HepG2 (cell line): ENCODE data around the gene MORF4L2. TPM values are rescaled to one million over a fixed set of nuclear protein-coding genes. Genes with fewer than 3 reads are reported as not detected.

Experiments
- ATAC-seq: fragments of 200-7000 bp; cut with Tn5 transposase; 3 replicates; pipeline ENCODE4 v1.9.1; 2020; ENCODE audit warnings: mild to moderate bottlenecking, moderate library complexity
- BruUV-seq: library from RNA; stranded (reverse); fragments of 400-500 nt; replicated peaks from 2 replicates; lab custom pipeline; 2021; lab: Mats Ljungman, UMichigan
- CTCF ChIA-PET: fragments of 300-600 bp; formaldehyde crosslinking; extraction: SDS; loops from one replicate; lab custom pipeline; 2021; ENCODE audit warnings: low total read pairs, inconsistent platforms, low intra/inter-chr PET ratio; lab: Yijun Ruan, JAX
- POLR2A ChIA-PET: fragments of 350-600 bp; sonication (Branson Sonifier 250); formaldehyde crosslinking; loops from one replicate; lab custom pipeline; 2020; ENCODE audit warnings: antibody characterized with exemption, inconsistent platforms; lab: Yijun Ruan, JAX
- DNase-seq: peaks from one replicate; pipeline ENCODE4 v3.0.0-alpha.2; 2015; ENCODE audit warnings: low spot score
- FAIRE-seq: peaks from 3 replicates; lab custom pipeline; 2011; peaks lifted over from hg19 to GRCh38; lab: Jason Lieb, UNC
- H2AFZ ChIP-seq: one replicate; pipeline ENCODE4 v1.6.1; 2011; ENCODE audit warnings: low read length, inconsistent platforms
- H3K27ac ChIP-seq: fragments of 300-600 bp; 3 replicates; pipeline ENCODE4 v1.8.0; 2011; ENCODE audit warnings: mixed run types, mild to moderate bottlenecking, mixed read lengths, low read length, inconsistent platforms; ENCODE audit not compliant: insufficient read depth; ENCODE audit errors: extremely low read length
- H3K27me3 ChIP-seq, 2 experiments: fragments of 200-600 bp in 1 of 2; 2 replicates in 1 of 2; 3 replicates in 1 of 2; pipeline versions ENCODE4 v1.6.0 to v1.8.0; 2011; ENCODE audit warnings: low read length in 2 of 2, mild to moderate bottlenecking in 2 of 2, moderate library complexity in 2 of 2, inconsistent platforms in 1 of 2; ENCODE audit not compliant: insufficient read depth in 2 of 2, control insufficient read depth in 1 of 2
- H3K36me3 ChIP-seq, 2 experiments: fragments of 200-600 bp in 1 of 2; replicated peaks in 1 of 2; 2 replicates in 1 of 2; 3 replicates in 1 of 2; pipeline versions ENCODE4 v1.5.1 to v1.8.0; 2011; ENCODE audit warnings: low read length in 2 of 2, inconsistent platforms in 1 of 2; ENCODE audit not compliant: insufficient read depth in 2 of 2, control insufficient read depth in 1 of 2
- H3K4me1 ChIP-seq: 2 replicates; pipeline ENCODE4 v1.5.1; 2012; ENCODE audit warnings: low read length, inconsistent platforms; ENCODE audit not compliant: insufficient read depth
- H3K4me2 ChIP-seq: 2 replicates; pipeline ENCODE4 v1.6.0; 2011; ENCODE audit warnings: low read depth, low read length, inconsistent platforms
- H3K4me3 ChIP-seq, 3 experiments: fragments of 200-600 bp in 1 of 3; sonication (generic), shearing (Covaris generic) in 1 of 3; replicated peaks in 1 of 3; 2 replicates each; pipeline ENCODE4 v1.5.1; 2011 to 2016; ENCODE audit warnings: low read length in 3 of 3, inconsistent platforms in 2 of 3, low read depth in 2 of 3, mild to moderate bottlenecking in 2 of 3, control low read depth in 1 of 3, mixed read lengths in 1 of 3; ENCODE audit not compliant: insufficient read depth in 1 of 3
- H3K79me2 ChIP-seq: one replicate; pipeline ENCODE4 v1.6.1; 2011; ENCODE audit warnings: low read length, inconsistent platforms; ENCODE audit not compliant: insufficient read depth
- H3K9ac ChIP-seq: 2 replicates; pipeline ENCODE4 v1.6.0; 2011; ENCODE audit warnings: mild to moderate bottlenecking, low read depth, low read length, inconsistent platforms; ENCODE audit not compliant: insufficient read depth
- H3K9me3 ChIP-seq: 2 replicates; pipeline ENCODE4 v1.5.1; 2012; ENCODE audit warnings: mild to moderate bottlenecking, low read length
- H4K20me1 ChIP-seq: 2 replicates; pipeline ENCODE4 v1.6.0; 2011; ENCODE audit warnings: inconsistent platforms, mild to moderate bottlenecking, low read length, moderate library complexity; ENCODE audit not compliant: insufficient read depth
- BRD4 ChIP-seq: sonication (generic); formaldehyde crosslinking; IDR thresholded peaks from 2 replicates; pipeline ENCODE4 v1.4.0; 2020; ENCODE audit warnings: missing genetic modification reagents
- KDM5B ChIP-seq: sonication (generic); formaldehyde crosslinking; IDR thresholded peaks from 2 replicates; pipeline ENCODE4 v1.4.0; 2020; ENCODE audit warnings: missing genetic modification reagents, mild to moderate bottlenecking, borderline replicate concordance
- POLR2A ChIP-seq, 2 experiments: IDR thresholded peaks; 2 replicates each; pipeline ENCODE4 v1.6.1; 2011; ENCODE audit warnings: low read depth in 2 of 2, low read length in 2 of 2, mild to moderate bottlenecking in 1 of 2, moderate library complexity in 1 of 2; ENCODE audit not compliant: insufficient read depth in 1 of 2
- POLR2AphosphoS2 ChIP-seq: IDR thresholded peaks from 2 replicates; pipeline ENCODE4 v1.6.1; 2011; ENCODE audit warnings: low read depth, low read length, improper control_type of control experiment
- POLR2AphosphoS5 ChIP-seq: IDR thresholded peaks from 2 replicates; pipeline ENCODE4 v1.6.1; 2012; ENCODE audit warnings: low read depth, low read length
- POLR2G ChIP-seq: fragments of 200-400 bp; formaldehyde crosslinking; IDR thresholded peaks from 2 replicates; pipeline ENCODE4 v1.6.1; 2018; ENCODE audit warnings: mild to moderate bottlenecking, low read depth, low read length, moderate library complexity
- RBM22 ChIP-seq: fragments of 200-400 bp; formaldehyde crosslinking; optimal IDR thresholded peaks from 2 replicates; pipeline ENCODE3; 2017; ENCODE audit warnings: mild to moderate bottlenecking, low read length, moderate library complexity
- ZC3H13 ChIP-seq: sonication (generic); formaldehyde crosslinking; IDR thresholded peaks from 2 replicates; pipeline ENCODE4 v1.8.1; 2023; ENCODE audit warnings: mild to moderate bottlenecking, missing genetic modification reagents, moderate library complexity
- ZNF282 ChIP-seq: fragments of 450-650 bp; IDR thresholded peaks from 2 replicates; pipeline ENCODE4 v1.6.1; 2018; ENCODE audit not compliant: partially characterized antibody
- WGBS: methylation state at CpG from one replicate; pipeline ENCODE4 v1.1.6; 2017; ENCODE audit warnings: low lambda C conversion rate; 5-methylcytosine and 5-hydroxymethylcytosine counted together
- in situ Hi-C: cut with HindIII; loops from 2 replicates; pipeline ENCODE4 v1.10.0; 2017; ENCODE audit warnings: low pct_unique_long_range_greater_than_20kb; ENCODE audit not compliant: extremely low pct_ligation_motif_present
- intact Hi-C: fragments of 100-400 bp; cut with micrococcal nuclease; formaldehyde crosslinking; loops from one replicate; pipeline ENCODE4 v1.10.0; 2022; ENCODE audit not compliant: unreplicated experiment
- polyA plus RNA-seq, 8 experiments: library from polyadenylated mRNA; depleted of rRNA in 3 of 8; stranded (reverse) in 7 of 8; unstranded in 1 of 8; fragments of >200 nt; fragmentation: Illumina TruSeq in 4 of 8; extraction: Trizol in 4 of 8; gene quantifications; 2 replicates each; pipeline versions ENCODE4 v1.2.1 to v1.2.3, GENCODE V29; 2011 to 2016; ENCODE audit warnings: low read depth in 4 of 8, missing spikeins in 1 of 8, mixed read lengths in 1 of 8; ENCODE audit not compliant: insufficient read depth in 1 of 8
- total RNA-seq, 5 experiments: library from RNA; depleted of rRNA; stranded (reverse); fragments of >200 nt; fragmentation: Illumina TruSeq; extraction: Trizol; gene quantifications; 2 replicates each; pipeline ENCODE4 v1.2.3, GENCODE V29; 2016; ENCODE audit warnings: low read depth in 1 of 5
- TF ChIP-seq, protein P1 (sequence below): IDR thresholded peaks from 2 replicates; pipeline ENCODE4 v1.6.1; 2016; ENCODE audit warnings: low read depth

Gene MORF4L2
- total and polyA plus RNA-seq, 2 of the 13 experiments (the other 11 are each of a cell fraction or from before 2014, with no cell fraction given): 358 to 469 TPM

DNA sequence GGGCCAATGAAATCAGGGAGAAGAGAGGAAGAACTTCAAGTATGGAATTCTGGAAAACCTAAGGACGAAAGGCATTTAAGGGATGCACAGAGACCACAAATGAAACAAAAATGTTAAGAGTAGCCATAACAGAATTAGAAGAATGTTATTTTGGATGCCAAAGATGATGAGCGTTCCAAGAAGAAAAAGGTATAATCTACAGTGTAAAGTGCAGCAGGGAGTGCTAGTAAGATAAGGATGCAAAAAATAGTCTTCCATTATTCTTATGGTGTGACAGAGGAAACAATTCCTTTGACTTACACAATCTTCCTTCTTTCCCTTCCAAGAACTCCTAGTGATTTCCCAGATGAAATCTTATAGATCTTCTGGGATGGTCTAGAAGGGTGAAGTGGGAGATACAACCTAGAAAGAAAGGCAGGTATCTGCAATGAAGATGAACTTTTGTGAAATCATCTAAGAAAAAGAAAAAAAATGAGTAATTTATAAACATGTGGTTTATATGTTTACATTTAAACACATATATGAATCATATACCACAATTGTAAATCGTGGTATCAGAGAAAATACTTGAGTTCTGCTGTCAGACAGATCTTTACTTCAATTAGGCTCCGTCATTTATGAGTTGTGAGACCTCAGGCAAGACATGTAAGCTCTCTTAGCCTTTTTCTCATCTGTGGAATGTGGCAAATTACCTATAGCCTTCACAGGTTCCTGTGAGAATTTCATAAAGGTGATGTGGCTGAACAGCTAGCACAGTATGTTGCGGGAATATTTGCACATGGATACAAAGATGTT lies 8.1 kb downstream of the MORF4L2 start:
- H3K27me3 ChIP-seq: no peaks in the 10 kb centered on the region
- no peaks in the 10 kb centered on the region for H3K9me3 ChIP-seq
- no peak for ATAC-seq
- no peaks in the 10 kb centered on the region for H3K4me1 ChIP-seq
- BruUV-seq: no TSS peak
- no peak overlapping the region for H3K9ac ChIP-seq
- H3K36me3 ChIP-seq: peaks cover 1 to 27% of the 10 kb centered on the region in 2 experiments; a peak in 3 of 5 replicates
- CTCF ChIA-PET: no interaction called here
- 96% methylated on average over 5 of the region's 5 CpGs for WGBS
- H4K20me1 ChIP-seq: peaks cover 4% of the 10 kb centered on the region; the same call in 1 of the 2 replicates
- H3K4me2 ChIP-seq: no peak overlapping the region
- H3K27ac ChIP-seq: no peak overlapping the region
- H3K4me3 ChIP-seq: no peak overlapping the region
- FAIRE-seq: no peak
- no peak for DNase-seq
- H2AFZ ChIP-seq: no peak overlapping the region
- intact Hi-C loops: no loop called here
- in situ Hi-C loops: loop anchor here (25.0 kb wide), 1 partner anchor 484 kb away; the partner anchor contains the start of genes FAM199X and SLC25A53
- POLR2A ChIA-PET: no interaction called here
- no peaks in the 10 kb centered on the region for H3K79me2 ChIP-seq
- no peak for TF ChIP-seq ZC3H13 (CRISPR knock-in tag)
- peak; percentile 29 for TF ChIP-seq RBM22

DNA sequence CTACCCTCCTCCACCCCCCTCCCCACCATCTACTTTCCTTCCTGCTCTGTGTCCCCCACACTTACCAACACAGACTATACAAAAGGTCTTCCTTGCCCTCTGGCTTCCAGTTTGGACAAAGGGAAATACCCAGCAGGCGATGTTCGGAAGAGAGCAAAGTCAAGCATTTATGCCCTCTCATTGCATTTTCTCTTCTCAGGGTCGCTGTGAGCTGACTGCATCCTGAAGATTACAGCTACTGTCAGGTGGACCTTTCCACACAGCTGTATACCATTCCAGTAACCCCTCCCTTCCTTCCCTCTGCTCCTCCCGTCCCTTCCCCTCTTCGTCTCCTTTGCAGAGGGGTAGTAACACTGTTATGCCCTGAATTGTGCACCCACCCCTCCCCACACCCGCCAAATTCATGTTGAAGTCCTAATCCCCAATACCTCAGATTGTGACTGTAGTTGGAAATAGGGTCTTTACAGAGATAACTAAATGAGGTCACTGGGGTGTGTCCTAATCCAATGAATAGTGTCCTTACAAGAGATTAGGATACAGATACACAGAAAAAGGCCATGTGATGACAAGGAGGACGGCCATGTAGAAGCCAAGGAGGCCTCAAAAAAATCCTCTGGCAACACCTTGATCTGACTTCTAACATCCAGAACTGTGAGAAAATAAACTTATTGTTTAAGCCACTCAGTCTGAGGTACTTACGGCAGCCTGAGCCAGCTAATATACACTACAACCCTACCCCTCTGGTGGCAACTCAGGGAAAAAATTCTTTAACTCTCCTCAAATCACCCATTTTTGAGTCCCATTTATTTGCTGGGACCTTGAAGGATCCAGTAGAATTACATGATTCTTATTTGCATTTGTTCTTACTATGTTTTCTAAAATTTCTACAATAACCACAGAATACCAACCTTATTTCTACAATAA lies 11.7 kb downstream of the MORF4L2 start:
- DNase-seq: no peak
- POLR2A ChIA-PET: interaction anchor here (1.5 kb wide), 1 partner anchor 11 kb away, joined by 3 read pairs; no protein-coding TSS in a partner anchor
- Histone ChIP-seq H3K9ac (no peak overlapping the region), H2AFZ (no peak overlapping the region), H3K9me3 (no peaks in the 10 kb centered on the region), H3K79me2 (no peaks in the 10 kb centered on the region), H3K27ac (no peak overlapping the region), H3K4me1 (no peaks in the 10 kb centered on the region), H3K27me3 (no peaks in the 10 kb centered on the region), H3K4me2 (no peak overlapping the region), H3K36me3 (peaks cover 0 to 15% of the 10 kb centered on the region in 2 experiments; a peak in 3 of 5 replicates), H3K4me3 (no peak overlapping the region), H4K20me1 (peaks cover 4% of the 10 kb centered on the region; the same call in 1 of the 2 replicates)
- peak; percentile 60 for TF ChIP-seq POLR2AphosphoS5
- TF ChIP-seq POLR2G: peak; percentile 65; the same call in 1 of the 2 replicates
- TF ChIP-seq KDM5B (CRISPR knock-in tag): no peak
- TF ChIP-seq POLR2A (IDR thresholded peaks at IDR 0.05; ENCODE audit: insufficient read depth in 1 of 2, low read depth in 2 of 2, low read length in 2 of 2): peak; percentile 30 to 43
- TF ChIP-seq, protein P1, sequence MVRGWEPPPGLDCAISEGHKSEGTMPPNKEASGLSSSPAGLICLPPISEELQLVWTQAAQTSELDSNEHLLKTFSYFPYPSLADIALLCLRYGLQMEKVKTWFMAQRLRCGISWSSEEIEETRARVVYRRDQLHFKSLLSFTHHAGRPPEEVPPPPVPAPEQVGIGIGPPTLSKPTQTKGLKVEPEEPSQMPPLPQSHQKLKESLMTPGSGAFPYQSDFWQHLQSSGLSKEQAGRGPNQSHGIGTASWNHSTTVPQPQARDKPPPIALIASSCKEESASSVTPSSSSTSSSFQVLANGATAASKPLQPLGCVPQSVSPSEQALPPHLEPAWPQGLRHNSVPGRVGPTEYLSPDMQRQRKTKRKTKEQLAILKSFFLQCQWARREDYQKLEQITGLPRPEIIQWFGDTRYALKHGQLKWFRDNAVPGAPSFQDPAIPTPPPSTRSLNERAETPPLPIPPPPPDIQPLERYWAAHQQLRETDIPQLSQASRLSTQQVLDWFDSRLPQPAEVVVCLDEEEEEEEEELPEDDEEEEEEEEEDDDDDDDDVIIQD (CRISPR knock-in tag): no peak
- peak; percentile 90 for TF ChIP-seq RBM22
- no peak for TF ChIP-seq ZNF282
- peak; percentile 69; the same call in 1 of the 2 replicates for TF ChIP-seq POLR2AphosphoS2
- TF ChIP-seq BRD4 (CRISPR knock-in tag): no peak
- peak; percentile 57; the same call in 1 of the 2 replicates for TF ChIP-seq ZC3H13 (CRISPR knock-in tag)
- 85% methylated on average over 8 of the region's 8 CpGs for WGBS
- BruUV-seq: no TSS peak
- FAIRE-seq: peak; percentile 18
- ATAC-seq: peak; percentile 59
- in situ Hi-C loops (loop anchor here (25.0 kb wide), 1 partner anchor 488 kb away; the partner anchor contains the start of genes FAM199X and SLC25A53), intact Hi-C loops (no loop called here)
- CTCF ChIA-PET: no interaction called here
